ENCODE data around the gene CAB39.

Gene CAB39

GRCh38 chr2:230732914-230733401 is 20.3 kb downstream of the CAB39 start:
- Histone ChIP-seq H3K4me3 (replicated peaks; ENCODE audit: insufficient read depth, low read length) (no peak overlapping the region), H3K27me3 (ENCODE audit: insufficient read depth, poor library complexity, severe bottlenecking) (no peaks in the 10 kb centered on the region), H3K27ac (replicated peaks) (no peak overlapping the region)
- no peak for DNase-seq (ENCODE audit: low read depth in 1 of 2, low spot score in 1 of 2)
- no peak for TF ChIP-seq GABPA (IDR thresholded peaks at IDR 0.05; ENCODE audit: low read depth)
- no peak for TF ChIP-seq CTCF (IDR thresholded peaks at IDR 0.05; ENCODE audit: insufficient read depth, low read length)
- TF ChIP-seq SPI1 (IDR thresholded peaks at IDR 0.05; ENCODE audit: borderline replicate concordance, low read depth): no peak
- TF ChIP-seq REST (IDR thresholded peaks at IDR 0.05; ENCODE audit: insufficient replicate concordance, low read depth): no peak
- TF ChIP-seq POLR2AphosphoS5 (IDR thresholded peaks at IDR 0.05; ENCODE audit: low read depth): no peak

- H3K4me3 ChIP-seq (replicated peaks; ENCODE audit: insufficient read depth, low read length): no peak overlapping the region
- no peak for DNase-seq (ENCODE audit: low read depth in 1 of 2, low spot score in 1 of 2)
- H3K27me3 ChIP-seq (ENCODE audit: insufficient read depth, poor library complexity, severe bottlenecking): no peaks in the 10 kb centered on the region
- no peak overlapping the region for H3K27ac ChIP-seq (replicated peaks)
- TF ChIP-seq GABPA (IDR thresholded peaks at IDR 0.05; ENCODE audit: low read depth) (no peak), POLR2AphosphoS5 (IDR thresholded peaks at IDR 0.05; ENCODE audit: low read depth) (no peak), REST (IDR thresholded peaks at IDR 0.05; ENCODE audit: insufficient replicate concordance, low read depth) (no peak), CTCF (IDR thresholded peaks at IDR 0.05; ENCODE audit: insufficient read depth, low read length) (no peak), SPI1 (IDR thresholded peaks at IDR 0.05; ENCODE audit: borderline replicate concordance, low read depth) (no peak)
Observed at GRCh38 chr2:230734247-230735175, 21.9 kb downstream of the CAB39 start.

GRCh38 chr2:230735884-230736283 is 23.2 kb downstream of the CAB39 start:
- no peak for DNase-seq (ENCODE audit: low read depth in 1 of 2, low spot score in 1 of 2)
- Histone ChIP-seq H3K27ac (replicated peaks) (no peak overlapping the region), H3K4me3 (replicated peaks; ENCODE audit: insufficient read depth, low read length) (no peak overlapping the region), H3K27me3 (ENCODE audit: insufficient read depth, poor library complexity, severe bottlenecking) (no peaks in the 10 kb centered on the region)
- TF ChIP-seq GABPA (IDR thresholded peaks at IDR 0.05; ENCODE audit: low read depth) (no peak), REST (IDR thresholded peaks at IDR 0.05; ENCODE audit: insufficient replicate concordance, low read depth) (no peak), CTCF (IDR thresholded peaks at IDR 0.05; ENCODE audit: insufficient read depth, low read length) (no peak), POLR2AphosphoS5 (IDR thresholded peaks at IDR 0.05; ENCODE audit: low read depth) (no peak), SPI1 (IDR thresholded peaks at IDR 0.05; ENCODE audit: borderline replicate concordance, low read depth) (no peak)
